HG02610 (cell line): ENCODE measurements around the gene SYNM.

Source experiments
- ATAC-seq: cut with Tn5 transposase; IDR thresholded peaks from one replicate; pipeline ENCODE4 v1.9.1; 2021; ENCODE audit warnings: mild to moderate bottlenecking, moderate library complexity; ENCODE audit not compliant: unreplicated experiment

The SYNM gene

DNA sequence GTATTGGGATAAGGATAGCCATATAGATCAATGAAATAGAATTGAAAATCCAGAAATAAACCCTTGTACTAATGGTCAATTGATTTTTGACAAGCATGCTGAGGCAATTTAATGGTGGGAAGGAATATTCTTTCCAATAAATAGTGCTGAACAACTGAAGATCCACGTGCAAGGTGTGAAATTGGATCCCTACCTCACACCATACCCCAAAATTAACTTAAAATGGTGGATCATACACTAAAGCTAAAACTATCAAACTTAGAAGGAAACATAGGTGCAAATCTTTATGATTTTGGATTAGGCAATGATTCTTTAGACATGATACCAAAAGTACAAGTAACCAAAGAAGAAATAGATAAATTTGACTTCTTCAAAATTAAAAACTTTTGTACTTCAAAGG is 22.1 kb upstream of the SYNM start:
- no peak for ATAC-seq

GRCh38 chr15:99084965-99085364 is 19.9 kb upstream of the SYNM start:
- ATAC-seq: no peak

DNA sequence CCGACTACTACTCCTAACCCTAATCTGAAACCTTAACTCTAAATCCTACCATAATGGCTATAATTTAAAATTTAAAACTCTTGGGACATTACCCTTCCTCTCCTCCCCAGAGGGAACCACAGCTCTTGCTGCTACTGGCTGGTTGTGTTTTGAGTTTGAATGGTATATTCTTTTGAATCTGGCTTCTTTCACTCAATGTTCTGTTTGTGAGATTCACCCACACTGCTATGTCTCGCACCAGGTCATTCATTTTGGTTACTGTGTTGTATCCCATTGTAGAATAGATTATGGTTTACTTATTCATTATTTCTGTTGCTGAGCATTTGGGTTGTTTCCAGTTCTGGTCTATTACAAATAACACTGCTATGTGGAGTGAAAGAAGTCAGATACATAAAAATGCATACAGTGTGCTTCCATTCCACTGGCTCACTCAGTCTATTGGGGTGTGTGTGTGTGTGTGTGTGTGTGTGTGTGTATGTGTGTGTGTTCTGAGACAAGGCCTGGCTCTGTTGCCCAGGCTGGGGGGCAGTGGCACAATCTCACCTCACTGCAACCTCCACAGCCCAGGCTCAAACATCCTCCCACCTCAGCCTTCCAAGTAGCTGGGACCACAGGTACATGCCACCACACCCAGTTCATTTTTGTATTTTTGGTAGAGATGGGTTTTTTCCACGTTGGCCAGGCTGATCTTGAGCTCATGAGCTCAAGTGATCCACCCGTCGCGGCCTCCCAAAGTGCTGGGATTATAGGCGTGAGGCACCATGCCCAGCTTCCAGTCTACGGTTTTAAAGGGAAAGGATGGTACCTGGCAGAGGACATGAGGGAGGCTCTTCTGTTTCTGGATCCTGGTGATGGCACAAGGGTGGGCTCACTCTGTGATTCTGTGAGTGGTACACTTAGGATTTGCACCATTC is 19.2 kb upstream of the SYNM start:
- ATAC-seq: no peak

- ATAC-seq: no peak
Observed at GRCh38 chr15:99086327-99086667, 18.6 kb upstream of the SYNM start.

DNA sequence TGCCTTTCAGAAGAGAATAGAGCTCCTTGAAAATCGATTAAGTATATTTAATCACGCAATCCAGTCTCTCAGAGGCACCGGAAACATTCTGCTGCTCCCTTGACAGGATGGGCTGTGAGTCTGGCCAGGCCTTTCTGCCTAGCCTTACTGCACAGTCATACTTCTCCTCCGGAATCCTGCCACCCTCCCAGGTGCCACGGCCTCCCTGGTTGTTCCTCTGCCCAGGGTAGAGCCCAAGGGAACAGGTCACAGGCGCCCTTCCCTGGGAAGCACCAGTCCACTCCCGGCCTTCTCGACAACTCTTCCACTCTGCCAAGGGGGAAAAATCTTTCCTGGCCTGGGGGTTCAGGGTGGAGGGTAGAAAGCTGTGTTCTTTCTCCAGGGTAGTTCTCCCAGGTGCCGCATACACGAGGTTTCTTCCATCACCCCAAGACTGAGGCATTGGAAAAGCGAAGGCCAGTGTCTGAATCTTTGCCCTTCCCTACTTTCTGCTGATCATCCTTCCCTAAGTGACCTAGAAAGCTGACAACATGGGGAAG is 17.4 kb upstream of the SYNM start:
- no peak for ATAC-seq

GRCh38 chr15:99090011-99090699 is 14.7 kb upstream of the SYNM start:
- ATAC-seq: peak; percentile 99

GRCh38 chr15:99090938-99091337 is 13.9 kb upstream of the SYNM start:
- ATAC-seq: no peak

GRCh38 chr15:99092554-99093172 is 12.2 kb upstream of the SYNM start:
- ATAC-seq: no peak

GRCh38 chr15:99095626-99096025 is 9.3 kb upstream of the SYNM start:
- no peak for ATAC-seq

- no peak for ATAC-seq
Observed at GRCh38 chr15:99096173-99096893, 8.5 kb upstream of the SYNM start.

DNA sequence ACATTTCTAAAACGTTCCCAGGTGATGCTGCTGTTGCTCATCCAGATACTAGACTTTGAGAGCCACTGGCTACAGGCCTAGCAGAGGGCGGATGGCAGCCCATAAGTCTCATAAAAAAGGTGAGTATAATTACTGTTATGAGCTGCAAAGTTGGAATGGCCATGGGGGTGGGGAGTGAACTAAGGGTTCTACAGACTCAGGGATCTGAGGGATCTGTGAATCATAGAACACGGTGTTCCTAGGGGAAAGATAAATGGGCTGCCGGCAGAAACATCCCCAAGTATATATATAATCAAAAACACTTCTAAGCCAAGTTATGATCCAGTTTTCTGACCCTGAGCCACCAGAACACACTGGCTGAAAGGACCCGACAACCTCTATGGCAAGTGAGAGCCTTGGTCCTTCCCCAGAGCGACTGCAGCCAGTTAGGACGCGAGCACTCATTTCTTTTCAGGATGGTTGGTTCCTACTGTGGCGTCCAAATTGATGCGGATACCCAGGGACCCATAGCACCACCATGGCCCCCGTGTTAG is 7.9 kb upstream of the SYNM start:
- no peak for ATAC-seq

DNA sequence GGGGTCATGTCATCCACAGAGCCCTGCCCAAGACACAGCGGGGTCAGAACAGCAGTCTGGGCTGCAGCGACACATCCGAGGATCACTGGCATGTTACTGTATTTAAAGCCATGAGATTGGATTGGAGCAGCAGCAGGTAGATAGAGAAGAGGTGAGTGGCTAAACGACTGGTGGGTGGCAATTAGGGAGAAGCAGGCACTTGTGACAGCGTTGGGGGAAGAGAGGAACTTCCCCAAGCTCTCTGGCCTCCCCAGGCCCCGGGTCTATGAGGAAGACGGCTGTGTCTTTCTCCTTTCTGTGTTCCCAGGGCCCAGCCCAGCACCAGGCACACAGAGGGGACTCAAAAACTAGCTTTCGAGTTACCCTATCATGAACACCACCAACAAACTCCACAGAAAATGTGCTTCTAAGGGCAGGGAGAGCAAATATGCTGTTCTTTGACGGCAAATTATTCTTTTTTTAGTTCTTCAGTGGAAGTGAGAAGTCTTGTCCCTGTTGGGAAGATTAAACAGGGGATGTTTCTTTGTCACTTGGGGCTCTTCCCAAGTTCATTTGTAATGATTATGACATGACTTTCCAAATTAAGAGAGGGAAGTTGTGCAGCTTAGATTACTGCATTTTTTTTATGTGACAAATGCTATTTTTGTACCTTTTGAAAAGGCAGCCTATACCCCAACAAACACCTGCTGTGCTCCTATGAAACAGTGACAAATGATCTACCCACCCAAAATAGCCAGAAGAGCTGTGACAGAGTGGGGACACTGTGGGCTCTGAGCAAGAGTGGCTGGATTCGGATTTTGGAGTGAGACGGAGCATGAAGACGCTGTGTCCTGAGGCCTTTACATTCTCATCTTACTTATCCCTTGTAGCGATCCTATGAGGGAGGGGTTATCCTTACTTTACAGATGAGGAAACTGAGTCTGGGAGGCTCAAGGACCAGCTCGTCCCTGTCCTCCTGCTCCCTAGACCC is 7.2 kb upstream of the SYNM start:
- no peak for ATAC-seq

DNA sequence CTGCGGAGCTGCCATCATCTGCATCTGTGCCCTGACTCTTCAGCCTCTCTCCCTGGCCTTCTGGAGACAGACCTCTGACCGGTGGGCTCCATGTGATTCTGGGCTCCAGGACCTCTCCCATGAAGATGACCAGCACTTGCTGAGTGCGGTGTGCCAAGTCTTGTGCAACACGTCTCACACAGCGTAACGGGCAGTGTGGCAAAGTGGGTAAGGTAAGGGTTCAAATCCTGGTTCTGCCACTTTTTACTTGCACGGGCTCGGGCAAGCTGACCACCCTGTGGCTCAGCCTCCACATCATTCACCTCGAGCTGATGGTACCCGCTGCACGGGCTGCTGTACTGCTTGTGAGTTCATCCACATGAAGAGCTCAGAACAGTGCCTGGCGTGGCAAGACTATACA is 6.5 kb upstream of the SYNM start:
- no peak for ATAC-seq

- ATAC-seq: no peak
Observed at GRCh38 chr15:99098991-99099390, 5.9 kb upstream of the SYNM start.

DNA sequence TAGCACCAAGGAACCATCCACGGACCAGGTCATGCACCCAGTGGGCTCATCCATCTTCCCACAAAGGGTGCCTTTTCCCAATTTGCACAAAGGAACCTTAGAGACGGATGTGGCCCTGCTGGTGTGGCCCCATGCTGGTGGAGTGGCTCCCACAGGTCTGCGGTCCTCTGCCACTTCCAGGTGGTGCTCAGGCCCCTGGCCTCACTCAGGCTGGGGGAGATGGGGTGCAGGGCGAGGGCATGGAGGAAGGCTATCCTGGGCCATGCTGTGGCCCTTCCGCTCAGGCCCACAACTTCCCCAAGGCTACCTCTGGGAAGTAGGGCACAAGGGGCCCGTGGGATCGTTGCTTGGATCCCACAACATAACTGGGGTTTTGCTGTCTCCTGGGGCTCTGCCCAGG is 5.2 kb upstream of the SYNM start:
- no peak for ATAC-seq

DNA sequence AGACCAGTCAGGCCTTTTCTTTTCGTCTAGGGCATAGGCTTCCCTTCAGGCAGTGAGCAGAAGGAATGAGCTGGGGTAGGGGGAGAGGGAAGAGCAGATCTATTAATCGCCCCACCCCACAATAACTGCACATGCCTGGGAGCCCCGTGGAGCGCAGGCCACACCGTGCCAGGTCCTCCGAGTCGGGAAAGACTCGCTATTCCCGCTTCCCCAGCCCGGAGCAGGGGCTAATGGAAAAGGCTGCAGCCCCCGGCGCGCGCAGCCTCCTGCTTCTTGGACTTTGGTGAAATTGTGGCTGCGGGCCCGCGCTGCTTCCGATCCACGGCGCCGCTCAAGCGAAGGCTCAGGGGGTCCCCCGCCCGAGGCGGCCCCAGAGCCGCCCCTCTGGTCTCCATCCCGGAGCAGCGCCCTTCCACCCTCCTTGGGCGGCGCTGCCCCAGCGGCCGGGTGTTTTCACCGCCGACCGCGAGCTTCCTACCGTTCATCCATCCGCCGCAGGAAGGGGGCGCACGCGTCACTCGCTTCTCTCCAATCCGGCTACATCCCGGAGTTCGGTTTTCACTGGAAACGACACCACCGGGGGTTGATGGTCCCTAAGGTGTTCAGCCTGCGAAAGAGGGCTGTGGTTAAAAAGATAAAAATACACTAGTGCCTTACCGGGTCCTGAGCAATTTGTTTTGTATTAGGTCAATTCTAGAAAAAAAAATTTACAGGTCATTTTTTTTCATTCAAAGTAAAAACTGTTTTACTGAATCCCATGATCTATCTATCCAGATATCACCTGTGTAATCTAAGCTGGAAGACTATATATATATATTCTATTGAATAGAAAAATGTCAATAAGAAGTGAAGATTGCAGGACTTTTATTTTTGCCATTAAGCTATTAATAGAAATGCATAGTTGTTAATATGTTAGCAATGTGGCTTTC is 4.4 kb upstream of the SYNM start:
- no peak for ATAC-seq

DNA sequence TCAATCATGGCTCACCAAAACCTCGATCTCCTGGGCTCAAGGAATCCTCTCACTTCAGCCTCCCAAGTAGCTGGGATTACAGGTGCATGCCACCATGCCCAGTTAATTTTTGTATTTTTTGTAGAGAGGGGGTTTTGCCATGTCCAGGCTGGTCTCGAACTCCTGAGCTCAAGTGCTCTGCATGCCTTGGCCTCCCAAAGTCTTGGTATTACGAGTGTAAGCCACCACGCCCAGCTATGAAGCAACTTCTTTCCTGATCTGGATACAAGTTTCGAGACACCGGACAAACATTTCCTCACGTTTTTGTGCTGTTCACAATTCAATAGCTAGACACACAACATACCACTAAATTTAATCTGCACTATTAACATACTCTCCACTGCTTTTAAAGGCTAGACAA is 3.4 kb upstream of the SYNM start:
- ATAC-seq: no peak
